GM18867 (cell line): ENCODE results near the gene PPP6R2.
"Not testable (repeated sequence)": the region's sequence is repeated elsewhere in the genome, so short reads cannot be mapped to it uniquely, and the experiment has no call there.

ENCODE experiments used
- ATAC-seq: cut with Tn5 transposase; IDR thresholded peaks from one replicate; pipeline ENCODE4 v1.9.1; 2021; ENCODE audit warnings: mild to moderate bottlenecking, moderate library complexity; ENCODE audit not compliant: unreplicated experiment

PPP6R2 gene

GRCh38 chr22:50422961-50423815 is 80.1 kb downstream of the PPP6R2 start:
- no peak for ATAC-seq

- no peak for ATAC-seq
Observed at GRCh38 chr22:50423956-50424355, 80.8 kb downstream of the PPP6R2 start.

GRCh38 chr22:50425179-50425916 is 82.2 kb downstream of the PPP6R2 start:
- ATAC-seq, result no peak

- no peak for ATAC-seq
Observed at GRCh38 chr22:50432131-50432876, 89.2 kb downstream of the PPP6R2 start.

- ATAC-seq, result not testable (repeated sequence)
Observed at GRCh38 chr22:50432877-50433510, 89.9 kb downstream of the PPP6R2 start.

GRCh38 chr22:50434849-50435248 is 91.7 kb downstream of the PPP6R2 start:
- no peak for ATAC-seq

- ATAC-seq, result no peak
Observed at GRCh38 chr22:50435291-50436014, 92.3 kb downstream of the PPP6R2 start.

- no peak for ATAC-seq
Observed at GRCh38 chr22:50436015-50436830, 93.1 kb downstream of the PPP6R2 start.

GRCh38 chr22:50436841-50437341 is 93.8 kb downstream of the PPP6R2 start:
- no peak for ATAC-seq

GRCh38 chr22:50437511-50438304 is 94.6 kb downstream of the PPP6R2 start:
- ATAC-seq, result no peak

GRCh38 chr22:50438305-50439275 is 95.5 kb downstream of the PPP6R2 start:
- no peak for ATAC-seq

- ATAC-seq, result no peak
Observed at GRCh38 chr22:50439314-50439870, 96.3 kb downstream of the PPP6R2 start.

GRCh38 chr22:50439871-50440331 is 96.8 kb downstream of the PPP6R2 start:
- no peak for ATAC-seq

GRCh38 chr22:50440544-50441249 is 97.6 kb downstream of the PPP6R2 start:
- ATAC-seq, result no peak

- no peak for ATAC-seq
Observed at GRCh38 chr22:50441428-50441993, 98.4 kb downstream of the PPP6R2 start.

- ATAC-seq, result no peak
Observed at GRCh38 chr22:50443197-50443596, 100.1 kb downstream of the PPP6R2 start.
